HCT116 (cell line): Measurements from ENCODE around the gene SP9. TPM values are rescaled to one million over a fixed set of nuclear protein-coding genes. Genes with fewer than 3 reads are reported as not detected.

Experiments used
- ATAC-seq: fragments of 200-7000 bp; cut with Tn5 transposase; 2 replicates; pipeline ENCODE4 v1.9.1; 2020; ENCODE audit warnings: mild to moderate bottlenecking, moderate library complexity
- BruUV-seq: library from RNA; stranded (reverse); fragments of 400-500 nt; replicated peaks from 2 replicates; lab custom pipeline; 2021; lab: Mats Ljungman, UMichigan
- CTCF ChIA-PET: fragments of 300-600 bp; sonication (Branson Sonifier 250); formaldehyde crosslinking; loops from one replicate; lab custom pipeline; 2021; ENCODE audit warnings: antibody characterized with exemption; lab: Charles Lee
- POLR2A ChIA-PET: fragments of 300-600, 350-600 bp; sonication (Branson Sonifier 250); formaldehyde crosslinking; loops from one replicate; lab custom pipeline; 2021; ENCODE audit warnings: antibody characterized with exemption; lab: Charles Lee
- RAD21 ChIA-PET, 2 experiments: fragments of 300-600 bp; sonication (Branson Sonifier 250); formaldehyde crosslinking; loops; one replicate each; lab custom pipeline; 2023; ENCODE audit warnings: low total read pairs in 2 of 2; ENCODE audit not compliant: uncharacterized antibody in 2 of 2, unreplicated experiment in 2 of 2, low non-redundant PET in 1 of 2; lab: Charles Lee
- DNase-seq: peaks from one replicate; pipeline ENCODE4 v3.0.0-alpha.2; 2010; ENCODE audit warnings: low read depth, low spot score
- H2AFZ ChIP-seq: fragments of 200-600 bp; shearing (Covaris generic), sonication (generic); 2 replicates; pipeline ENCODE4 v1.6.1; 2017; ENCODE audit warnings: low read depth, mixed run types, mixed read lengths, antibody characterized with exemption, low read length; ENCODE audit not compliant: poor library complexity, severe bottlenecking
- H3K27ac ChIP-seq: 2 replicates; pipeline ENCODE4 v1.5.1; 2012; ENCODE audit warnings: low read depth, low read length
- H3K27me3 ChIP-seq: fragments of 200-600 bp; sonication (generic); 2 replicates; pipeline ENCODE4 v1.6.1; 2016; ENCODE audit warnings: mixed run types, low read length, mixed read lengths; ENCODE audit not compliant: insufficient read depth
- H3K36me3 ChIP-seq, 2 experiments: fragments of 200-500 bp in 1 of 2; fragments of 200-600 bp in 1 of 2; sonication (Bioruptor generic) in 1 of 2; sonication (generic) in 1 of 2; 2 replicates each; pipeline versions ENCODE4 v1.5.1 to v1.6.1; 2014 to 2016; ENCODE audit warnings: low read length in 2 of 2, inconsistent platforms in 1 of 2, mixed read lengths in 1 of 2, mixed run types in 1 of 2; ENCODE audit not compliant: insufficient read depth in 2 of 2, control insufficient read depth in 1 of 2
- H3K4me1 ChIP-seq, 2 experiments: fragments of 200-600 bp in 1 of 2; sonication (generic) in 1 of 2; 2 replicates each; pipeline versions ENCODE4 v1.5.1 to v1.6.1; 2012 to 2017; ENCODE audit warnings: low read length in 2 of 2, inconsistent platforms in 1 of 2, mild to moderate bottlenecking in 1 of 2, mixed read lengths in 1 of 2, mixed run types in 1 of 2, moderate library complexity in 1 of 2; ENCODE audit not compliant: insufficient read depth in 2 of 2, control insufficient read depth in 1 of 2
- H3K4me2 ChIP-seq: fragments of 200-600 bp; sonication (generic); 2 replicates; pipeline ENCODE4 v1.6.1; 2017; ENCODE audit warnings: mixed run types, low read length, mixed read lengths
- H3K4me3 ChIP-seq, 2 experiments: fragments of 200-600 bp in 1 of 2; sonication (generic) in 1 of 2; replicated peaks in 1 of 2; 2 replicates each; pipeline ENCODE4 v1.5.1; 2011 to 2016; ENCODE audit warnings: low read length in 2 of 2, control low read depth in 1 of 2, low read depth in 1 of 2, mild to moderate bottlenecking in 1 of 2, mixed read lengths in 1 of 2, mixed run types in 1 of 2
- H3K79me2 ChIP-seq: fragments of 200-600 bp; sonication (generic); 2 replicates; pipeline ENCODE4 v1.6.1; 2017; ENCODE audit warnings: mild to moderate bottlenecking, mixed run types, low read length, moderate library complexity, mixed read lengths; ENCODE audit not compliant: insufficient read depth
- H3K9ac ChIP-seq: fragments of 200-600 bp; sonication (generic); 2 replicates; pipeline ENCODE4 v1.6.1; 2016; ENCODE audit warnings: low read length, mixed read lengths
- H3K9me2 ChIP-seq: fragments of 200-600 bp; sonication (generic), shearing (Covaris generic); 2 replicates; pipeline ENCODE4 v1.6.1; 2017; ENCODE audit warnings: mixed run types, mild to moderate bottlenecking, moderate library complexity; ENCODE audit not compliant: insufficient read depth
- H3K9me3 ChIP-seq, 2 experiments: fragments of 200-500 bp in 1 of 2; fragments of 200-600 bp in 1 of 2; sonication (Bioruptor generic) in 1 of 2; sonication (generic) in 1 of 2; 2 replicates each; pipeline ENCODE4 v1.6.1; 2014 to 2017; ENCODE audit warnings: low read length in 2 of 2, mixed read lengths in 2 of 2, inconsistent platforms in 1 of 2, low read depth in 1 of 2, mild to moderate bottlenecking in 1 of 2, mixed run types in 1 of 2, moderate library complexity in 1 of 2; ENCODE audit not compliant: control insufficient read depth in 1 of 2, insufficient read depth in 1 of 2
- H4K20me1 ChIP-seq: fragments of 200-600 bp; sonication (generic), shearing (Covaris generic); 2 replicates; pipeline ENCODE4 v1.6.1; 2017; ENCODE audit warnings: mixed run types, mild to moderate bottlenecking, moderate library complexity; ENCODE audit not compliant: insufficient read depth
- CEBPB ChIP-seq: IDR thresholded peaks from 2 replicates; pipeline ENCODE4 v1.6.1; 2012; ENCODE audit warnings: low read depth
- ELF1 ChIP-seq: IDR thresholded peaks from 2 replicates; pipeline ENCODE4 v1.6.1; 2012; ENCODE audit warnings: low read depth, borderline replicate concordance
- EZH2 ChIP-seq: fragments of 200-600 bp; sonication (generic); IDR thresholded peaks from 2 replicates; pipeline ENCODE4 v1.6.1; 2017; ENCODE audit warnings: antibody characterized with exemption, mixed run types
- JUND ChIP-seq: IDR thresholded peaks from 2 replicates; pipeline ENCODE4 v1.6.1; 2012
- SIN3A ChIP-seq: IDR thresholded peaks from 2 replicates; pipeline ENCODE4 v1.6.1; 2012; ENCODE audit warnings: low read depth
- TCF7L2 ChIP-seq: IDR thresholded peaks from 2 replicates; pipeline ENCODE4 v1.7.0; 2011; ENCODE audit warnings: borderline replicate concordance, inconsistent platforms; ENCODE audit not compliant: insufficient read depth, insufficient read length; ENCODE audit errors: extremely low read depth
- ZFX ChIP-seq: fragments of 450-650 bp; IDR thresholded peaks from 2 replicates; pipeline ENCODE4 v1.6.1; 2017
- intact Hi-C: fragments of 100-400 bp; cut with micrococcal nuclease; formaldehyde crosslinking; loops from 2 replicates; pipeline ENCODE4 v1.10.0; 2022
- total RNA-seq: library from RNA; stranded (reverse); gene quantifications from one replicate; pipeline ENCODE4 v1.2.1, GENCODE V29; 2021; ENCODE audit not compliant: unreplicated experiment
- TF ChIP-seq, protein P1 (sequence below): IDR thresholded peaks from 2 replicates; pipeline ENCODE4 v1.6.1; 2011; ENCODE audit warnings: mild to moderate bottlenecking, low read length, moderate library complexity; ENCODE audit not compliant: insufficient replicate concordance; ENCODE audit errors: extremely low read depth
- TF ChIP-seq, protein P2 (sequence below), 3 experiments: fragments of 200-600 bp in 1 of 3; sonication (generic) in 1 of 3; IDR thresholded peaks in 2 of 3; conservative IDR thresholded peaks in 1 of 3; 2 replicates each; pipeline ENCODE4 v1.5.1; 2012 to 2017; ENCODE audit warnings: low read depth in 2 of 3, low read length in 2 of 3, antibody characterized with exemption in 1 of 3, borderline replicate concordance in 1 of 3, control low read depth in 1 of 3, mild to moderate bottlenecking in 1 of 3, mixed read lengths in 1 of 3, mixed run types in 1 of 3, moderate library complexity in 1 of 3; ENCODE audit not compliant: insufficient read depth in 1 of 3

SP9 gene
- total RNA-seq, 1 experiment from 2014 or later = 0.69 TPM

DNA sequence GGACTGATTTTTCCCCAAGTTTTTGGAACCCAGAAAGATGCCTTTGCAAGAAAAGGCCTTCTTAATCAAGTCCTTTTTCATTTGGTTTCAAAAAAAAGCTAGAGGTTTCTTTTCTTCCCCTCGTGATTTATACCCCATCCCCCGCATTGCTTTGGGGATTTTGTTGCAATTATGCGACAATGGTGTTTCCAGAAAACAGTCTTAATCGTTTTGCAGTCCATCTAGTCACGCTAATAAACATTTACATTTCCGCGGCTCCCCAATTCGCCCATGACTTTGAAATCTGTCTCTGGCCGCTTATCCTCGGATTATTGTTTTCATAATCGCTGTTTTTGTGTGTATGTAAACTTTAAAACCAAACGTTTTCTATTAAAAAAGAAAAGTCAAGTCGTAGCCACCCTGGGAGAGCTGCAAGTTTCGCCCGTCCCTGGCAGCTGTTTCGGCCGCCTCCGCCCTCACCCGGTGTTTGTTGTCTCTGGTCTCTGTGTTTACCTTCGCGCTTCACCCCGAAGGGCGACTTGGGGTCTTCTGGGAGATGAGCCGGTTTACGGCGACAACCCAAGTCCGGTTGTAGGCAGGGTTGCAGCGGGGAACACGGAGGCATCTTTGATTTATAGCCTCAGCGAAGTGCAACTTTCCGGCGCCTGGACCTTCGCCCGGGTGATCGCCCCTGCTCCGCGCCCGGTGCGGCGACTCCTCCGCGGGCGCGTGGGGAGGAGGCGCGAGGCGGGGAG, 667 bp downstream of the SP9 start:
- Histone ChIP-seq H2AFZ (no peak overlapping the region), H3K9ac (no peak overlapping the region), H3K4me3 (no peak overlapping the region), H3K4me1 (peaks cover 2 to 24% of the 10 kb centered on the region in 2 experiments; a peak in 2 of 4 replicates), H3K36me3 (no peaks in the 10 kb centered on the region), H4K20me1 (no peaks in the 10 kb centered on the region), H3K27ac (no peak overlapping the region), H3K9me2 (no peaks in the 10 kb centered on the region), H3K79me2 (no peaks in the 10 kb centered on the region), H3K27me3 (no peaks in the 10 kb centered on the region), H3K4me2 (no peak overlapping the region), H3K9me3 (no peaks in the 10 kb centered on the region)
- intact Hi-C loops = loop anchor here (5.0 to 10.0 kb wide), 2 partner anchors 88 to 371 kb away; partner anchors contain the start of genes OLA1 and SP3
- ChIA-PET RAD21 (no interaction called here), POLR2A (no interaction called here), CTCF (no interaction called here)
- TF ChIP-seq, protein P1, sequence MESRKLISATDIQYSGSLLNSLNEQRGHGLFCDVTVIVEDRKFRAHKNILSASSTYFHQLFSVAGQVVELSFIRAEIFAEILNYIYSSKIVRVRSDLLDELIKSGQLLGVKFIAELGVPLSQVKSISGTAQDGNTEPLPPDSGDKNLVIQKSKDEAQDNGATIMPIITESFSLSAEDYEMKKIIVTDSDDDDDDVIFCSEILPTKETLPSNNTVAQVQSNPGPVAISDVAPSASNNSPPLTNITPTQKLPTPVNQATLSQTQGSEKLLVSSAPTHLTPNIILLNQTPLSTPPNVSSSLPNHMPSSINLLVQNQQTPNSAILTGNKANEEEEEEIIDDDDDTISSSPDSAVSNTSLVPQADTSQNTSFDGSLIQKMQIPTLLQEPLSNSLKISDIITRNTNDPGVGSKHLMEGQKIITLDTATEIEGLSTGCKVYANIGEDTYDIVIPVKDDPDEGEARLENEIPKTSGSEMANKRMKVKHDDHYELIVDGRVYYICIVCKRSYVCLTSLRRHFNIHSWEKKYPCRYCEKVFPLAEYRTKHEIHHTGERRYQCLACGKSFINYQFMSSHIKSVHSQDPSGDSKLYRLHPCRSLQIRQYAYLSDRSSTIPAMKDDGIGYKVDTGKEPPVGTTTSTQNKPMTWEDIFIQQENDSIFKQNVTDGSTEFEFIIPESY = no peak
- DNase-seq (no peak), ATAC-seq (no peak)
- BruUV-seq = no TSS peak

DNA sequence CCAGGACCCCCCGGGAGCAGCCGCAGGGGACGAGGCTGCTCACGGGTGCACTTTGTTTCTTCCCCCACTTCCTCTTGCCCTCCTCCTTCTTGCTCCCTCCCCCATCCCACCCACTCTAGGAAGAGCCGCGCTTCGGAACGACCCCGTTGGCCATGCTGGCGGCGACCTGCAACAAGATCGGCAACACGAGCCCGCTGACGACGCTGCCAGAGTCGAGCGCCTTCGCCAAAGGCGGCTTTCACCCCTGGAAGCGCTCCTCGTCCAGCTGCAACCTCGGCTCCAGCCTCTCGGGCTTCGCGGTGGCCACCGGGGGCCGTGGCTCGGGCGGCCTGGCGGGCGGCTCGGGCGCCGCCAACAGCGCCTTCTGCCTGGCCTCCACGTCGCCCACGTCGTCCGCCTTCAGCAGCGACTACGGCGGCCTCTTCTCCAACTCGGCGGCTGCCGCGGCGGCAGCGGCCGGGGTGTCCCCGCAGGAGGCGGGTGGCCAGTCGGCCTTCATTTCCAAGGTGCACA, 1.3 kb downstream of the SP9 start:
- H3K27me3 ChIP-seq = no peaks in the 10 kb centered on the region
- H3K4me1 ChIP-seq = peaks cover 2 to 24% of the 10 kb centered on the region in 2 experiments; a peak in 2 of 4 replicates
- no peak overlapping the region for H2AFZ ChIP-seq
- no TSS peak for BruUV-seq
- H3K79me2 ChIP-seq = no peaks in the 10 kb centered on the region
- ChIA-PET POLR2A (no interaction called here), RAD21 (no interaction called here), CTCF (interaction anchor here (1.0 to 1.3 kb wide), 3 partner anchors 12 to 936 kb away, joined by 3 to 5 read pairs (median 5); no protein-coding TSS in a partner anchor)
- H3K9me3 ChIP-seq = no peaks in the 10 kb centered on the region
- DNase-seq = no peak
- no peak overlapping the region; a peak in 1 of 4 replicates for H3K4me3 ChIP-seq
- no peaks in the 10 kb centered on the region for H3K36me3 ChIP-seq
- H3K9me2 ChIP-seq = no peaks in the 10 kb centered on the region
- TF ChIP-seq SIN3A (no peak), ELF1 (no peak), JUND (no peak), TCF7L2 (no peak), EZH2 (no peak), ZFX (no peak), CEBPB (no peak)
- TF ChIP-seq, protein P2, sequence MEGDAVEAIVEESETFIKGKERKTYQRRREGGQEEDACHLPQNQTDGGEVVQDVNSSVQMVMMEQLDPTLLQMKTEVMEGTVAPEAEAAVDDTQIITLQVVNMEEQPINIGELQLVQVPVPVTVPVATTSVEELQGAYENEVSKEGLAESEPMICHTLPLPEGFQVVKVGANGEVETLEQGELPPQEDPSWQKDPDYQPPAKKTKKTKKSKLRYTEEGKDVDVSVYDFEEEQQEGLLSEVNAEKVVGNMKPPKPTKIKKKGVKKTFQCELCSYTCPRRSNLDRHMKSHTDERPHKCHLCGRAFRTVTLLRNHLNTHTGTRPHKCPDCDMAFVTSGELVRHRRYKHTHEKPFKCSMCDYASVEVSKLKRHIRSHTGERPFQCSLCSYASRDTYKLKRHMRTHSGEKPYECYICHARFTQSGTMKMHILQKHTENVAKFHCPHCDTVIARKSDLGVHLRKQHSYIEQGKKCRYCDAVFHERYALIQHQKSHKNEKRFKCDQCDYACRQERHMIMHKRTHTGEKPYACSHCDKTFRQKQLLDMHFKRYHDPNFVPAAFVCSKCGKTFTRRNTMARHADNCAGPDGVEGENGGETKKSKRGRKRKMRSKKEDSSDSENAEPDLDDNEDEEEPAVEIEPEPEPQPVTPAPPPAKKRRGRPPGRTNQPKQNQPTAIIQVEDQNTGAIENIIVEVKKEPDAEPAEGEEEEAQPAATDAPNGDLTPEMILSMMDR (IDR thresholded peaks at IDR 0.05 in 2 of 3, conservative IDR thresholded peaks at IDR 0.05 in 1 of 3; ENCODE audit: borderline replicate concordance in 1 of 3, insufficient read depth in 1 of 3, low read depth in 2 of 3, low read length in 2 of 3) = no peak
- TF ChIP-seq, protein P1 = no peak
- ATAC-seq = no peak
- intact Hi-C loops = loop anchor here (1.0 to 10.0 kb wide), 3 partner anchors 89 to 371 kb away; partner anchors contain the start of genes OLA1 and SP3
- H4K20me1 ChIP-seq = no peaks in the 10 kb centered on the region
- H3K4me2 ChIP-seq = peak overlapping the region; percentile 89; the same call in 1 of the 2 replicates
- H3K27ac ChIP-seq = peak overlapping the region; percentile 71; the same call in 1 of the 2 replicates
- H3K9ac ChIP-seq = no peak overlapping the region
